ENCODE measurements around the gene MICA.

GRCh38 chr6:31430449-31430848, 27.1 kb downstream of the MICA start:
- TF ChIP-seq SP1 (IDR thresholded peaks at IDR 0.05) (no peak), TARDBP (IDR thresholded peaks at IDR 0.05) (no peak), L3MBTL2 (conservative IDR thresholded peaks at IDR 0.05) (no peak), HDGF (IDR thresholded peaks at IDR 0.05; ENCODE audit: borderline replicate concordance) (no peak), FOXA1 (IDR thresholded peaks at IDR 0.05) (no peak), ZNF384 (IDR thresholded peaks at IDR 0.05) (no peak), FOXK2 (IDR thresholded peaks at IDR 0.05) (no peak), ELF4 (IDR thresholded peaks at IDR 0.05) (no peak), PKNOX1 (IDR thresholded peaks at IDR 0.05) (no peak), FOXM1 (IDR thresholded peaks at IDR 0.05; ENCODE audit: borderline replicate concordance) (no peak), NFRKB (IDR thresholded peaks at IDR 0.05) (no peak), ARNT (IDR thresholded peaks at IDR 0.05) (no peak), LEF1 (IDR thresholded peaks at IDR 0.05; ENCODE audit: borderline replicate concordance) (no peak)

Data from HEK293T (cell line).